ENCODE measurements around the gene CCDC40.

DNA sequence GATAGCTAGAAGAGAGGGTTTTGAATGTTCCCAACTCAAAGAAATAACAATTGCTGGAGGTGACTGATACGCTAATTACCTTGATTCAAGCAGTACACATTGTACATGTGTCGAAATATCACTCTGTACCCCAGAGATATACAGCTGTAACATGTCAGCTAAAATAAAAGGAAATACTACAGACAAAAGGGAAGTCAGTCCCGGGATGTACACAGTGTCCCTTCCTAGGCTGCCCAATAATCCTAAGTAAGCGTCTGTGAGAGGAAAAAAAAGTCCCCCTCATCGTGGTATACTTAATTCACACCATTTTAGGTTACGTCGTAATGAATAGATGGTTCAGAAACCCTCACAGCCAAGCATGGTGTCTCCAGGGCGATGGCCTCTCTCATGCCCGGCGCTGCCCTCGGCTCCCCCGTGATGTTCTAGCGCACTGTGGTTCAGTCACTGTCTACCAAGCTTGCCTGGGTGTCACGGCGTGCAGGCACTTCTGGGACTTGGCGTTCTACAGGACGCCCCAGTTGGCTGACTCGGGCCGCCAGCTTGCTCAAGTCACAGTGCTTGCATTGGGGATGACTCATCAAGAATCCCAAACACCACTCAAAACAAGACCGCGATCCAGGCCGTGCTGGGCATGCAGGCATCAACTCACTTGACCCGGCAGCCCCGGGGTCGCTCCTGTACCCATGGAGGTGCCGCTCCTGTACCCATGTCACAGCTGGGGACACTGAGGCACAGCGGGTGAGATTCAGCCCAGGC lies 27.6 kb downstream of the CCDC40 start:
- TF ChIP-seq, protein P1, sequence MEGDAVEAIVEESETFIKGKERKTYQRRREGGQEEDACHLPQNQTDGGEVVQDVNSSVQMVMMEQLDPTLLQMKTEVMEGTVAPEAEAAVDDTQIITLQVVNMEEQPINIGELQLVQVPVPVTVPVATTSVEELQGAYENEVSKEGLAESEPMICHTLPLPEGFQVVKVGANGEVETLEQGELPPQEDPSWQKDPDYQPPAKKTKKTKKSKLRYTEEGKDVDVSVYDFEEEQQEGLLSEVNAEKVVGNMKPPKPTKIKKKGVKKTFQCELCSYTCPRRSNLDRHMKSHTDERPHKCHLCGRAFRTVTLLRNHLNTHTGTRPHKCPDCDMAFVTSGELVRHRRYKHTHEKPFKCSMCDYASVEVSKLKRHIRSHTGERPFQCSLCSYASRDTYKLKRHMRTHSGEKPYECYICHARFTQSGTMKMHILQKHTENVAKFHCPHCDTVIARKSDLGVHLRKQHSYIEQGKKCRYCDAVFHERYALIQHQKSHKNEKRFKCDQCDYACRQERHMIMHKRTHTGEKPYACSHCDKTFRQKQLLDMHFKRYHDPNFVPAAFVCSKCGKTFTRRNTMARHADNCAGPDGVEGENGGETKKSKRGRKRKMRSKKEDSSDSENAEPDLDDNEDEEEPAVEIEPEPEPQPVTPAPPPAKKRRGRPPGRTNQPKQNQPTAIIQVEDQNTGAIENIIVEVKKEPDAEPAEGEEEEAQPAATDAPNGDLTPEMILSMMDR (IDR thresholded peaks at IDR 0.05) = no peak
- TF ChIP-seq POLR2A (IDR thresholded peaks at IDR 0.05) = no peak
